GM12865 (cell line): Measurements from ENCODE around the gene NFIX.
A peak's percentile ranks its signal among the peaks of the same experiment; 100 is the strongest.

Experiments used
- DNase-seq: peaks from one replicate; pipeline ENCODE4 v3.0.0; 2010; ENCODE audit warnings: low read depth
- H3K4me3 ChIP-seq: 2 replicates; pipeline ENCODE4 v1.5.1; 2011; ENCODE audit warnings: mild to moderate bottlenecking, low read depth, low read length, control low read depth
- TF ChIP-seq, protein P1 (sequence below): IDR thresholded peaks from 2 replicates; pipeline ENCODE4 v1.5.1; 2011; ENCODE audit warnings: low read length, control low read depth, low read depth, inconsistent platforms; ENCODE audit not compliant: insufficient read depth; ENCODE audit errors: missing control alignments

The NFIX gene

DNA sequence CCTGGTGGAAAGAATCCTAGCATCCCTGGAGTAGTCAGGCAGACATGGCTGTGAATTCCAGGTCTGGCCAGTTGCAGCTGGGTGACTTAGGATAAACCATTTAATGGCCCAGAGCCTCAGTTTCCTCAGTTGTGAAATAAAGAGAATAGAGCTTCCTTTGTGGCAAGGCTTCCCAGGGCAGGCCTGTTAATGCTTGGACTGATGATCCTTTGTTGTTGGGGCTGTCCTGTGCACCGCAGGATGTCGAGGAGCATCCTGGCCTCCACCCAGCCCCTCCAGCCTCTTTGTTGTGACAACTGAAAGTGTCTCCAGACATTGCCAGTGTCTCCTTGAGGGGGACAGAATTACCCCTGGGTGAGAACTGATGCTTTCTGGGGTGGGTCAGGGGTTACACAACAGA lies 91.1 kb downstream of the NFIX start:
- no peak overlapping the region for H3K4me3 ChIP-seq
- DNase-seq: no peak
- TF ChIP-seq, protein P1, sequence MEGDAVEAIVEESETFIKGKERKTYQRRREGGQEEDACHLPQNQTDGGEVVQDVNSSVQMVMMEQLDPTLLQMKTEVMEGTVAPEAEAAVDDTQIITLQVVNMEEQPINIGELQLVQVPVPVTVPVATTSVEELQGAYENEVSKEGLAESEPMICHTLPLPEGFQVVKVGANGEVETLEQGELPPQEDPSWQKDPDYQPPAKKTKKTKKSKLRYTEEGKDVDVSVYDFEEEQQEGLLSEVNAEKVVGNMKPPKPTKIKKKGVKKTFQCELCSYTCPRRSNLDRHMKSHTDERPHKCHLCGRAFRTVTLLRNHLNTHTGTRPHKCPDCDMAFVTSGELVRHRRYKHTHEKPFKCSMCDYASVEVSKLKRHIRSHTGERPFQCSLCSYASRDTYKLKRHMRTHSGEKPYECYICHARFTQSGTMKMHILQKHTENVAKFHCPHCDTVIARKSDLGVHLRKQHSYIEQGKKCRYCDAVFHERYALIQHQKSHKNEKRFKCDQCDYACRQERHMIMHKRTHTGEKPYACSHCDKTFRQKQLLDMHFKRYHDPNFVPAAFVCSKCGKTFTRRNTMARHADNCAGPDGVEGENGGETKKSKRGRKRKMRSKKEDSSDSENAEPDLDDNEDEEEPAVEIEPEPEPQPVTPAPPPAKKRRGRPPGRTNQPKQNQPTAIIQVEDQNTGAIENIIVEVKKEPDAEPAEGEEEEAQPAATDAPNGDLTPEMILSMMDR: no peak

DNA sequence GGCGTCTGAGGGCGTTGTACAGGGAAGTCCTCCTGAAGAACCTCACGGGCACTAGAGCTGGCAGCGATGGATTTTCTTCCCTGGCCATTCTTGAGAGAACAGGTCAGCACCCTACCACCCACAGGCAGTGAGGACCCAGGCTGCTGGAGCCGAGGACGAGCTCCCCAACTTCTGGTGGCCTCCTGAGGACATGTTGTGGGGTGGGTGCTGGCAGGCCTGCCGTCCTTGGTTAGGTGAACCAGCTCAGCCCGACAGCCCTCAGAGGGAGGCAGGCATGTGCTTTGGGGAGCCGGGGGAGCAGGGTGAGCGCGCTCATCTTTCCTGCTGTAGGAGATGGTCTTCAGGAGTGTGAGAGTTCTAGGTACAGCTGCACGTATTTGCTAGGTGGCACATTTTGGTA lies 92.0 kb downstream of the NFIX start:
- TF ChIP-seq, protein P1: no peak
- no peak overlapping the region for H3K4me3 ChIP-seq
- no peak for DNase-seq

DNA sequence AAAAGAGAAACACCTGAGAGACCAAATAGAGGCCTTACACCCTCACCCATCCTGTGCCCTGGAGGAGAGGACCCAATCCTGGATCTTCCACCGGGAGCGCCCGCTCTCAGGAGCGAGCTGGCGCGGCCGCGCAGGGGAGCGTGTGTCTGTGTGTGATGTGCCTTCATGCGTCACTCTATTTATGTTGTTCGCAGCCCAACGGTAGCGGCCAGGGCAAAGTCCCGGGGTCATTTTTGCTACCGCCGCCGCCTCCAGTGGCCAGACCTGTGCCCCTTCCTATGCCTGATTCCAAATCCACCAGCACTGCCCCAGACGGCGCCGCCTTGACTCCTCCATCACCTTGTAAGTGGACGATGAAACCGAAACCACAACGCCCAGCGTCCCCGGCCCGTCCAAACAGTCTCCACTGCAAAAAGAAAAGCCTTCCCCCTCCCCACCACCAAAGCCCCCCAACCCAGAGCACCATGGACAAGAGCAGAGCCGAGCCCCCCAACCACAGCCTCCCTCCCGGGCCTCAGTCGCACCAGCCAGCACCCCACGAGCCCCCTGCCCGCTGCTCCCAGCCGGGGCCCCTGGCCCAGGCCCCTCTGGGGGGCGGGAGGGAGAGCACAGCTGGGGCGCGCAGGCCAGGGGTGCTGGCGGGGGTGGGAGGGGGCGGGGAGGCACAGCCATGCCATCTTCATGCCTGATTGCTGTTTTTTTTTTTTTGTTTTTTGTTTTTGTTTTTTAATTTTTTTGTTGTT lies 92.7 kb downstream of the NFIX start:
- no peak overlapping the region for H3K4me3 ChIP-seq

DNA sequence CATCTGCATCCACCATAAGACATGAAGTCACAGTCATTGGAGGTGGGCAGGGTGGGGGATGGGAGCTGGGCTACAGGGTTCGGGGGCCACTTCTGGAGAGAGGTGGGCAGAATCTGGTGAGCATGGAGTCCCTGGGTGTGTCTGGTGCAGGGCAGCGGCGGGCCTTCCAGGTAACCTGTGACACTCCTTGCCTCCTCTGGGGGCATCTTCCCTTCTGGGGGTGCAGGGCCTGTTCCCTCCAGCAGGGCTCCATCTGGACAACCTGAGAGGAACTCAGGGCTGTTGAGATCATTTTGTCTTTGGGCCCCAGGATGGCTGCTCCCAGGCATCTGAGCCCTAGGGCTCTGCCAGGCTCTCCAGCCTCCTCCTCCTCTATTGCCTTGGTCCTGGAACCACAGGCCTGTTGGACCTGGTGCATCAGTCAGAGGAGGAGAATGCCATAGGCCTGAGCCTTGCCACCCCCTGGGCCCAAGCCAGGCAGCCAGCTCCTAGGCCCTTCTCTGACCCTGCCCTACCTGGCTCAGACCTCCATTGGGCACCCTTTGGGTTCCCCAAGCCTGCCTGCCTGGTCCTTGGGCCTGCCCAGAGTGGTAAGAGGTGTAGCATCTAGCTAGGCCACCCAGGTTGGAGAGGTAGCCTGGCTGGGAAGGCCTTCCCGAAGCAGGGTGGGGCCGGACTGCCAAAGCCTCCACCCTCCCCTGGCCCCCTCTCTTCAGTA lies 94.0 kb downstream of the NFIX start:
- TF ChIP-seq, protein P1: peak; percentile 67
- H3K4me3 ChIP-seq: no peak overlapping the region
- peak; percentile 35 for DNase-seq

More for the DNA sequence above, 92.7 kb downstream of the NFIX start:
- DNase-seq: no peak
- TF ChIP-seq, protein P1: no peak

DNA sequence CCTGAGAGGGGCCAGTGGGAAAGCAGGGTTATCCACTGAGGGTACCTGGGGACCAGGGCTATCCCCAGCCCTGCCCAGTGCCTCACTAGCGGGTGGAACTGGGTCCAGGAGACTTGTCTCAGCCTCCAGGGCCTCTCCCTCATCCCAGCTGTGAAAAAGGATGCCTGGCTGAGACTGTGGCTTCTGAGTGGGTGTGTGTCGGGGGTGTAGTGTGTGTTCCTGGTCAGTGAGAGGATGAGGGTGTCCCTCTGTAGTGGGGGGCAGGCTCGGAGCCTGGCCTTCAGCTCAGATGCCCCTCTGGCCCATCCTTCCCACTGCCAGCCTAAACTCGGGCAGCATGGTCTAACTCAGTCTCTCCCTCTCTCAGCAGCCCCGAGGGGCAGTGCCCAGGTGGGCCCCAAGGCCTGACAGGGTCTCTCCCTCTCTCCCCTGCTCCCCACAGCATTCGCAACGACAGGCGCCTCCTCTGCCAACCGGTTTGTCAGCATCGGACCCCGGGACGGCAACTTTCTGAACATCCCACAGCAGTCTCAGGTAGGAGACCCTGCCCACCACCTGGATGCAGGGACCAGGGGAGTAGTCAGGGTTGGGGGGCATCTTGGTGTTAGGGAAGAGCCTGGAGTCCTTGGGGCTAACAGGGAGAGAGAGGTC lies 94.7 kb downstream of the NFIX start:
- no peak overlapping the region for H3K4me3 ChIP-seq
- TF ChIP-seq, protein P1: no peak
- no peak for DNase-seq

DNA sequence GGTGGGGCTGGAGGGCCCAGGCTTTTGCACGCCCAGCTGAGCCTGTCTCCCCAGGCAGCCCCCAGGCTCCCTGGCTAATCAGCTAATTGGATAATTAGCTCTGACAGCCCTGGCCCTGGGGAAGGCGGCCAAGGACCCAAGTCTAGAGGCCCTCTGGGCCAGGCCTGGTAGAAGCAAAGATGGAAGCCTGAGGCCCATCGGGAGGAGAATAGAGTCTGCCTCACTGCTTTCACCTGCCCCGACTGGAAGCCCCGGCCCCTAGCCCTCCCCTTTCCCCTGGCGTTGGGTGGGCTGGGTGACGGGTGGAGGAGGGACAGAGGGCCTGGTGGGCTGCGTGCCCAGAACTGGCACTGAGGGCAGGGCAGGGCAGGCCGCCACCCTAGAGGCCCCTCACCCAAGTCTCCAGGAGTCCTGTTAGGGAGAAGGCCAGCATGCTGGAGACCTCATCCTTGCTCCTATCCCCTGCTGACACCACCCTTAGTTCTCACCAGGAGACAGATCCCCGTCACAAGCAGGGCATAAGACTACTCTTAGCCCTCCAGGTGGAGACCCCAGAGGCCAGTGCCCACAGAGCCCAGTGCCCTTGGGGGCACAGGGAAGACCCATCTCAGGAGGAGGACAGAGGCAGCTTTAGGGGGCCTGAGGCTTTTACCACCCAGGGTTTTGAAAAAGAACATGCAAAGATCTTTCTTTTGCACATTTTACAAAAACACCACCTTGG lies 95.4 kb downstream of the NFIX start:
- H3K4me3 ChIP-seq: no peak overlapping the region
- TF ChIP-seq, protein P1: no peak
- DNase-seq: no peak
